SU-DHL-6 (cell line): ENCODE data around the gene CNOT6L.

Experiments
- H2AFZ ChIP-seq: fragments of 200-600 bp; sonication (generic); 2 replicates; pipeline ENCODE4 v1.6.1; 2014; ENCODE audit warnings: low read depth, mild to moderate bottlenecking, moderate library complexity, mixed read lengths, antibody characterized with exemption, low read length; ENCODE audit not compliant: severe bottlenecking
- H3F3A ChIP-seq: fragments of 200-600 bp; shearing (Covaris generic); 2 replicates; pipeline ENCODE4 v1.6.0; 2016; ENCODE audit warnings: antibody characterized with exemption, mild to moderate bottlenecking; ENCODE audit not compliant: insufficient read depth
- H3K27ac ChIP-seq: fragments of 200-600 bp; sonication (generic); 2 replicates; pipeline ENCODE4 v1.5.1; 2016; ENCODE audit warnings: low read depth, mild to moderate bottlenecking, low read length, moderate library complexity, mixed read lengths
- H3K27me3 ChIP-seq: fragments of 200-600 bp; sonication (generic), shearing (Covaris generic); 2 replicates; pipeline ENCODE4 v1.6.0; 2014; ENCODE audit warnings: mild to moderate bottlenecking, low read length
- H3K36me3 ChIP-seq: fragments of 200-600 bp; sonication (generic); 2 replicates; pipeline ENCODE4 v1.6.1; 2014; ENCODE audit warnings: mild to moderate bottlenecking, low read length, mixed read lengths
- H3K4me2 ChIP-seq: fragments of 300-600, 200-600 bp; shearing (Covaris generic), sonication (generic); 2 replicates; pipeline ENCODE4 v1.6.0; 2014; ENCODE audit warnings: low read length, low read depth, mild to moderate bottlenecking; ENCODE audit not compliant: poor library complexity, severe bottlenecking
- H3K4me3 ChIP-seq: fragments of 200-600 bp; sonication (generic); 2 replicates; pipeline ENCODE4 v1.5.1; 2014; ENCODE audit warnings: antibody characterized with exemption, low read length, mild to moderate bottlenecking, mixed read lengths; ENCODE audit not compliant: insufficient read depth, poor library complexity, severe bottlenecking
- H3K79me2 ChIP-seq: fragments of 200-600 bp; sonication (generic); 2 replicates; pipeline ENCODE4 v1.6.1; 2014; ENCODE audit warnings: mild to moderate bottlenecking, low read length, moderate library complexity; ENCODE audit not compliant: insufficient read depth
- H3K9ac ChIP-seq: fragments of 200-600 bp; sonication (generic); 2 replicates; pipeline ENCODE4 v1.7.0; 2014; ENCODE audit warnings: mild to moderate bottlenecking, low read length
- H3K9me2 ChIP-seq: fragments of 200-600 bp; sonication (generic); replicated peaks from 2 replicates; pipeline ENCODE4 v1.6.1; 2014; ENCODE audit warnings: low read length; ENCODE audit not compliant: insufficient read depth
- H3K9me3 ChIP-seq: fragments of 200-600 bp; sonication (generic); 2 replicates; pipeline ENCODE4 v1.6.1; 2014; ENCODE audit warnings: low read length, mixed read lengths; ENCODE audit not compliant: insufficient read depth
- H4K20me1 ChIP-seq: fragments of 200-600 bp; sonication (generic); 2 replicates; pipeline ENCODE4 v1.6.1; 2014; ENCODE audit warnings: low read depth, mild to moderate bottlenecking, antibody characterized with exemption, low read length, moderate library complexity, mixed read lengths
- CTCF ChIP-seq: fragments of 200-600 bp; sonication (generic); IDR thresholded peaks from one replicate; pipeline ENCODE4 v1.5.1; 2017; ENCODE audit warnings: antibody characterized with exemption, mild to moderate bottlenecking, low read length, moderate library complexity; ENCODE audit not compliant: insufficient read depth, poor library complexity, severe bottlenecking
- EZH2phosphoT487 ChIP-seq: fragments of 200-600 bp; sonication (generic), shearing (Covaris generic); conservative IDR thresholded peaks from 2 replicates; pipeline ENCODE4 v1.6.1; 2018; ENCODE audit warnings: mild to moderate bottlenecking, antibody characterized with exemption, low read length, moderate library complexity, mixed read lengths

CNOT6L gene

GRCh38 chr4:77862478-77863216, 43.5 kb upstream of the CNOT6L start, which contains the start of gene MRPL1:
TSS of gene MRPL1 (plus strand) at chr4:77862830. CDS start at chr4:77862849, 19 bp downstream.
- TF ChIP-seq EZH2phosphoT487 = no peak
- no peaks in the 10 kb centered on the region for H3K9me3 ChIP-seq
- peak within 1 kb of the TSS; percentile 91 for H3K27ac ChIP-seq
- no peaks in the 10 kb centered on the region for H4K20me1 ChIP-seq
- H3K27me3 ChIP-seq = no peaks in the 10 kb centered on the region
- H2AFZ ChIP-seq = peak within 1 kb of the TSS; percentile 97
- no peaks in the 10 kb centered on the region for H3K36me3 ChIP-seq
- H3K4me2 ChIP-seq = peak within 1 kb of the TSS; percentile 86
- H3K9me2 ChIP-seq = no peaks in the 10 kb centered on the region
- peak within 1 kb of the TSS; percentile 71 for H3K9ac ChIP-seq
- peaks cover 33% of the 10 kb centered on the region for H3K79me2 ChIP-seq
- peak within 1 kb of the TSS; percentile 87 for H3K4me3 ChIP-seq
- peaks cover 18% of the 10 kb centered on the region; the same call in 1 of the 2 replicates for H3F3A ChIP-seq

DNA sequence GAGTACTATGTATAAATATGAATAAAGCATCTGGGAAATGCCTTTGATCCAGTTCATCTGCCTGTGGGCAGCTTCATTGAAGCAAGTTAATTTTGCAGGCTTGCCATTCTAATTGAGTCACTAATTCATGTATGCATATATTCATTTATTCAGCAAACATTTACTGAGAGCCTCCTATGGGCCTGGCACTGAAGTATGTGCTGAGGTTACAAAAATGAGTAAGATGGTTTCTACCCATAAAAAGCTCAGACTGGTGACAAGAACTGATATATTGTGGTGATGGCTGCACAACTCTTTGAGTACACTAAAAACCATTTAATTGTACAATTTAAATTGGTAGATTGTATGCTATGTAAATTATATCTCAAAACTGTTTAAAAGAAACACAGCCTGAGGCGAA, 42.3 kb upstream of the CNOT6L start:
- Histone ChIP-seq H2AFZ (peak overlapping the region; percentile 97), H3K4me2 (peak overlapping the region; percentile 86), H3K79me2 (peaks cover 26% of the 10 kb centered on the region), H4K20me1 (no peaks in the 10 kb centered on the region), H3F3A (peaks cover 18% of the 10 kb centered on the region; the same call in 1 of the 2 replicates), H3K27me3 (no peaks in the 10 kb centered on the region), H3K9me3 (no peaks in the 10 kb centered on the region), H3K27ac (peak overlapping the region; percentile 91), H3K9me2 (no peaks in the 10 kb centered on the region), H3K9ac (peak overlapping the region; percentile 71), H3K36me3 (no peaks in the 10 kb centered on the region), H3K4me3 (peak overlapping the region; percentile 87)
- TF ChIP-seq EZH2phosphoT487 = no peak
- TF ChIP-seq CTCF = no peak

DNA sequence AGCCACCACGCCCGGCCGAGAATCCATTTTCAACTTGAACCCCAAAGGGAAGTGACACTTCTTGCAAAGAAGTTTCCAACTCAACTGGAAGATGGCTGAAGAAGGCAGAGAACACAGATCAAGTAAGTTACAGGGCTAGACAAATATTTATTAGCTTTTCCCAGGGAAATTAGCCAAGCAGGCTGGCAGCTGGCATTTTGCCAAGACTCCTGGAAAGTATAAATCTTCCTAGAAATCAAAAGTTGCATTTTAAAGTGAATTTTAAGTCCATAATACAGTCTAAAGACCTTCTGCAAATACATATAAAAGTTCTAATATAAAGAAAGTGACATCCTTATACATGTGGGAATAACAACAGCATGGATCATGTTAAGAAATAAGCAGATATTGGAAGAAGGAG, 40.1 kb upstream of the CNOT6L start:
- no peaks in the 10 kb centered on the region for H4K20me1 ChIP-seq
- H3K4me2 ChIP-seq = no peak overlapping the region
- H3K9ac ChIP-seq = no peak overlapping the region
- no peak overlapping the region for H2AFZ ChIP-seq
- peaks cover 18% of the 10 kb centered on the region; the same call in 1 of the 2 replicates for H3F3A ChIP-seq
- no peaks in the 10 kb centered on the region for H3K9me2 ChIP-seq
- TF ChIP-seq CTCF (no peak), EZH2phosphoT487 (no peak)
- no peak overlapping the region for H3K27ac ChIP-seq
- no peaks in the 10 kb centered on the region for H3K36me3 ChIP-seq
- no peaks in the 10 kb centered on the region for H3K9me3 ChIP-seq
- H3K79me2 ChIP-seq = peaks cover 11% of the 10 kb centered on the region; the same call in 1 of the 2 replicates
- H3K27me3 ChIP-seq = no peaks in the 10 kb centered on the region
- no peak overlapping the region for H3K4me3 ChIP-seq

DNA sequence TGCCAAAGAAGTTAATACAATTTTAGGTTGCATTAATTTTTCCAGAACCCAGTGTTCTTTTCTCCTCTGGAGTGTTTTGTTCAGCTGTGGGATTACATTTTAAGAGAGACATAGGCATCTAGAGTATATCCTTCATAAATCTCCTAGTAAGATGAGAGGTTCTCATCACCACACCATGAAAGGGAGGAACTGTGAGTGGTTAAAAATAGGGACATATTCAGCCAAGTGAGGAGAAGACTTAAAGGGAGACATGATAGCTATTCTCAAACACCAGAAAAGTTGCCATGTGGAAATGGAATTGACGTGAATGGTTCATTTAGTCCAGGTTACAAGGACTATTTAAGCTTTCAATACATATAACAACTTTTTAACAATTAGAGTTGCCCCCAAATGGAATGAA, 37.0 kb upstream of the CNOT6L start:
- H3K4me3 ChIP-seq = no peak overlapping the region
- no peaks in the 10 kb centered on the region for H3K36me3 ChIP-seq
- TF ChIP-seq EZH2phosphoT487 (no peak), CTCF (no peak)
- H3K79me2 ChIP-seq = no peaks in the 10 kb centered on the region
- H3K9me2 ChIP-seq = no peaks in the 10 kb centered on the region
- H3K9me3 ChIP-seq = no peaks in the 10 kb centered on the region
- no peaks in the 10 kb centered on the region for H4K20me1 ChIP-seq
- H3K9ac ChIP-seq = no peak overlapping the region
- 0 out of 2 replicates have a peak, but pooled peaks cover 2% of the 10 kb centered on the region for H3F3A ChIP-seq
- no peak overlapping the region for H2AFZ ChIP-seq
- H3K4me2 ChIP-seq = no peak overlapping the region
- no peaks in the 10 kb centered on the region for H3K27me3 ChIP-seq
- no peak overlapping the region for H3K27ac ChIP-seq
